ENCODE data around the gene ADGB. TPM values are rescaled to one million over a fixed set of nuclear protein-coding genes. Genes with fewer than 3 reads are reported as not detected.
A peak's percentile ranks its signal among the peaks of the same experiment; 100 is the strongest.

ADGB gene
- total and polyA plus RNA-seq, 9 of the 15 experiments (the other 6 are each of a cell fraction or from before 2014, with no cell fraction given) = not detected

- TF ChIP-seq TEAD4 (IDR thresholded peaks at IDR 0.05; ENCODE audit: low read length) (no peak), TEAD4 (CRISPR knock-in tag; IDR thresholded peaks at IDR 0.05; ENCODE audit: borderline replicate concordance) (no peak), IRF1 (CRISPR knock-in tag; IDR thresholded peaks at IDR 0.05; ENCODE audit: borderline replicate concordance) (no peak), ZNF592 (IDR thresholded peaks at IDR 0.05) (no peak), NRF1 (conservative IDR thresholded peaks at IDR 0.05 in 1 of 2, IDR thresholded peaks at IDR 0.05 in 1 of 2) (peak in 1 of 2 experiments; percentile 9; a peak in 1 of 4 replicates), RFX1 (IDR thresholded peaks at IDR 0.05) (peak; percentile 62), ESRRB (CRISPR knock-in tag; IDR thresholded peaks at IDR 0.05; ENCODE audit: borderline replicate concordance) (no peak), HIVEP1 (CRISPR knock-in tag; IDR thresholded peaks at IDR 0.05) (no peak), ETV6 (IDR thresholded peaks at IDR 0.05; ENCODE audit: borderline replicate concordance in 1 of 2, low read depth in 2 of 2, low read length in 1 of 2) (no peak), ETV6 (CRISPR knock-in tag; IDR thresholded peaks at IDR 0.05; ENCODE audit: borderline replicate concordance) (no peak), ARID1B (IDR thresholded peaks at IDR 0.05) (no peak), OTX1 (CRISPR knock-in tag; IDR thresholded peaks at IDR 0.05) (no peak), MYNN (IDR thresholded peaks at IDR 0.05) (peak; percentile 32; the same call in 1 of the 2 replicates), MYNN (CRISPR knock-in tag; IDR thresholded peaks at IDR 0.05) (no peak), ZNF668 (CRISPR knock-in tag; IDR thresholded peaks at IDR 0.05) (no peak)
- TF ChIP-seq, protein P1, sequence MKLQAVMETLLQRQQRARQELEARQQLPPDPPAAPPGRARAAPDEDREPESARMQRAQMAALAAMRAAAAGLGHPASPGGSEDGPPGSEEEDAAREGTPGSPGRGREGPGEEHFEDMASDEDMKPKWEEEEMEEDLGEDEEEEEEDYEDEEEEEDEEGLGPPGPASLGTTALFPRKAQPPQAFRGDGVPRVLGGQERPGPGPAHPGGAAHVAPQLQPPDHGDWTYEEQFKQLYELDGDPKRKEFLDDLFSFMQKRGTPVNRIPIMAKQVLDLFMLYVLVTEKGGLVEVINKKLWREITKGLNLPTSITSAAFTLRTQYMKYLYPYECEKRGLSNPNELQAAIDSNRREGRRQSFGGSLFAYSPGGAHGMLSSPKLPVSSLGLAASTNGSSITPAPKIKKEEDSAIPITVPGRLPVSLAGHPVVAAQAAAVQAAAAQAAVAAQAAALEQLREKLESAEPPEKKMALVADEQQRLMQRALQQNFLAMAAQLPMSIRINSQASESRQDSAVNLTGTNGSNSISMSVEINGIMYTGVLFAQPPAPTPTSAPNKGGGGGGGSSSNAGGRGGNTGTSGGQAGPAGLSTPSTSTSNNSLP (IDR thresholded peaks at IDR 0.05; ENCODE audit: borderline replicate concordance, low read depth, low read length) = peak; percentile 93; the same call in 1 of the 2 replicates
- TF ChIP-seq, protein P2, sequence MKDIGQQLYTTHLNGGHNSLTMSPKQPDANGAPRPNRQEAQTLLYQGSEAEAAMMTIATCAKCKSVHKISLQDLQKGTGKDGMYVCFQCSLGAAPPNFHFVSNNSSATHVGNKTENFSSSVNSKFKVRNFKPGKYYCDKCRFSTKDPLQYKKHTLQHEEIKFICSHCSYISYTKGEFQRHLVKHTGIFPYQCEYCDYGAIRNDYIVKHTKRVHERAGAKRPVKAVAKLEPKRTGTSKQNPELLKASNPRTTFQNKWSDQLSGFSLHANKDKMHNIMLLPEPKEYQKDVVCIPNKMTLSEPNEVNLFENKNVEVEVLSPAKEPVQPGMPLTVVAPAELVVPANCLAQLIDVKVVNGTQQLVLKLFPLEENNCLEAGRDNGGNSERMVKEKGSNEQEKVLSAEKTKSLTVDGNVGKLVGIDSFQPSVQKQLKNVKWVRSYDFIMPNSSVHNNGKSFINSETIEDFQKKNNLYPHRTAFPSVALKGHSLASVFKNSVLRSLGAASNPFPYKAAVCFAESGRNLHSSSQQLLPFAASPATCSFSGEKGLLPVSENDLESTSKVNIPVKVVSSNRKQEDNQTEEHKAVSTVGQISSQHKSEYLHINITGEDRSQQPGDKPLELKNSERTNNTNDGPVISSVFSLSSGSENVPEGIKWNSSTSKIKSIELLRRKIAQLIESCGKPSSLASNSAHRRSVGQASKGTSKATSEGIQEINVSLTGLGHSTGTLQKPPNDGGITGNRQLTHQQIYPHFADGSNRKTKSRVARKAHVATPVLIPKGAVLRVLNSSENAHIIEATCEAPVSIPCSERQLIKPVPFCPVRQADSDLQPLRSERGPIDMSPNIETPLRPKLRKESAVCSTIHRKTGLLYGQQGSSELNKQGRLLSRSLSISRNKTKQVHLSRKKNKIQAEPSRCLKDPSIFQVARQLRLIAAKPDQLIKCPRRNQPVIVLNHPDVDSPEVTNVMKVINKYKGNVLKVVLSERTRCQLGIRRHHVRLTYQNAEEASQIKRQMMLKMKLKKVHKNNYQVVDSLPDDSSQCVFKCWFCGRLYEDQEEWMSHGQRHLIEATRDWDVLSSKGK (CRISPR knock-in tag; IDR thresholded peaks at IDR 0.05) = no peak
Observed at GRCh38 chr6:146785001-146785585, 186.3 kb downstream of the ADGB start (continued).
